Activated T-helper 17 cell treated with anti-CD3 and anti-CD28 coated beads, Interleukin-2, amount 50 U/mL, for 72 hours (primary cell): ENCODE data around the gene AGAP1. TPM values are rescaled to one million over a fixed set of nuclear protein-coding genes. Genes with fewer than 3 reads are reported as not detected.

ENCODE experiments used
- ATAC-seq: fragments of 150-1000 bp; cut with Tn5 transposase; replicated peaks from 2 replicates; pipeline ENCODE4 v1.10.0; 2021; ENCODE audit warnings: mild to moderate bottlenecking, moderate library complexity
- H3K27ac Mint-ChIP-seq: one replicate; pipeline ENCODE4 v1.8.0; 2022; ENCODE audit warnings: mixed read lengths
- H3K27me3 Mint-ChIP-seq: one replicate; pipeline ENCODE4 v1.8.0; 2022; ENCODE audit warnings: mixed read lengths
- H3K36me3 Mint-ChIP-seq: one replicate; pipeline ENCODE4 v1.8.0; 2022; ENCODE audit warnings: low read depth, mild to moderate bottlenecking, mixed read lengths
- H3K4me1 Mint-ChIP-seq: one replicate; pipeline ENCODE4 v1.8.0; 2022; ENCODE audit warnings: mixed read lengths
- H3K4me3 Mint-ChIP-seq: one replicate; pipeline ENCODE4 v1.8.0; 2022; ENCODE audit warnings: mild to moderate bottlenecking, mixed read lengths
- H3K9me3 Mint-ChIP-seq: one replicate; pipeline ENCODE4 v1.8.0; 2022; ENCODE audit warnings: mixed read lengths
- total RNA-seq, 2 donors: library from RNA; stranded (reverse); gene quantifications; one replicate each; pipeline ENCODE4 v1.2.3, GENCODE V29; 2022

Gene AGAP1
- total RNA-seq, 2 donors from 2014 or later, result 2.2 to 5.3 TPM

DNA sequence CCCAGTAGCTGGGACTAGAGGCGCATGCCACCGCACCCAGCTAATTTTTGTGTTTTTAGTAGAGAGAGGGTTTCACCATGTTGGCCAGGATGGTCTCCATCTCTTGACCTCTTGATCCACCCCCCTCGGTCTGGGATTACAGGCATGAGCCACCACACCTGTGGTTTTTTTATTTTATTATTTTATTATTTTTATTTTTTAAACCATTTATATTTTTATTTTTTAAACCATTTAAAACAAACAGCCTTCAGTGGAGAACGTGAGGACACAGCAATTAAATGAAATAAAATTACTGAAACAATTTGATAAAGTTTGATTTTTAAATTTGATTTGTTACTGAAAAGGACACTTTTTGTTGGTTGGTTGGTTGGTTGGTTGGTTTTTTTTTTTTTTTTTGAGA is 181.0 kb downstream of the AGAP1 start:
- H3K9me3 Mint-ChIP-seq, result no peaks in the 10 kb centered on the region
- no peak for ATAC-seq
- no peak overlapping the region for H3K4me3 Mint-ChIP-seq
- no peaks in the 10 kb centered on the region for H3K36me3 Mint-ChIP-seq
- H3K27me3 Mint-ChIP-seq, result peaks cover 19% of the 10 kb centered on the region
- no peak overlapping the region for H3K27ac Mint-ChIP-seq
- H3K4me1 Mint-ChIP-seq, result peaks cover 5% of the 10 kb centered on the region

- H3K4me3 Mint-ChIP-seq, result no peak overlapping the region
- peaks cover 19% of the 10 kb centered on the region for H3K27me3 Mint-ChIP-seq
- no peak overlapping the region for H3K27ac Mint-ChIP-seq
- no peaks in the 10 kb centered on the region for H3K9me3 Mint-ChIP-seq
- H3K4me1 Mint-ChIP-seq, result peaks cover 5% of the 10 kb centered on the region
- H3K36me3 Mint-ChIP-seq, result no peaks in the 10 kb centered on the region
- peak; percentile 67 for ATAC-seq
These were observed 182.1 kb downstream of the AGAP1 start for GRCh38 chr2:235675678-235676535.

DNA sequence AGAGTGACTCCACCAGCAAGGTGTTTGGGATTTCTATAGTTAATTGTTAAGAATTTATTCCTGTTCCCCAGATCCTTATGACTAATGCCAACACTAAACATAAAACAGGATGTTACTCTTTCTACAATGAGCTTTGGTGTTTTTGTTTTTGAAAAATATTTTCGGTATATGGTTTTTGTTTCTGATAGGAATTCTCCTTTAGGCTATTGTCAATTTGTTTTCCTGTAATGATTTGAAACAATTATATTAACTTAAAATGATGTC is 182.6 kb downstream of the AGAP1 start:
- Mint-ChIP-seq H3K4me3 (no peak overlapping the region), H3K27ac (no peak overlapping the region), H3K36me3 (no peaks in the 10 kb centered on the region), H3K27me3 (peaks cover 18% of the 10 kb centered on the region), H3K9me3 (no peaks in the 10 kb centered on the region), H3K4me1 (peaks cover 5% of the 10 kb centered on the region)
- ATAC-seq, result no peak

- H3K36me3 Mint-ChIP-seq, result no peaks in the 10 kb centered on the region
- peaks cover 14% of the 10 kb centered on the region for H3K27me3 Mint-ChIP-seq
- peaks cover 5% of the 10 kb centered on the region for H3K4me1 Mint-ChIP-seq
- no peak overlapping the region for H3K4me3 Mint-ChIP-seq
- no peak for ATAC-seq
- H3K9me3 Mint-ChIP-seq, result no peaks in the 10 kb centered on the region
- H3K27ac Mint-ChIP-seq, result no peak overlapping the region
These were observed 183.5 kb downstream of the AGAP1 start for GRCh38 chr2:235677276-235677788.

DNA sequence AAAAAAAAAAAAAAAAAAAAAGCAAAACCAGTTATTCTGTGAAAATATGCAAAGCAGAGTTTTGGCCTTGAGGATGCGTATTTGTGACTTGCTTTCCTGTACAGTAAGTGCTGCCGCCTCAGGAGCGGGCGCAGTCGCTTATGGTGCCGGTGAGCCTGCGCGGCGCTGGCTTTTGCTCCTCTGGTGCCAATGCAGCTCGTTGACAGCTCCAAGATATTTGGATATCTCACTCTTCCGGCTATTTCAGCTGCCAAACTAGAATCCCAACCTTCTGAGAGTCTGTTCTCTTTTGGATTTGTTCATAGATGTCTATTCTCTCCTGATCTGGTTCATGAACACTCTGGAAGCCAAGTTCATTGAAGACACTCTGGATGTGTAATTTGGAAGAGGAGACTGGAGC is 184.1 kb downstream of the AGAP1 start:
- Mint-ChIP-seq H3K36me3 (no peaks in the 10 kb centered on the region), H3K4me1 (peaks cover 5% of the 10 kb centered on the region), H3K9me3 (no peaks in the 10 kb centered on the region), H3K27ac (no peak overlapping the region), H3K4me3 (no peak overlapping the region), H3K27me3 (peaks cover 8% of the 10 kb centered on the region)
- ATAC-seq, result no peak

- H3K27ac Mint-ChIP-seq, result no peak overlapping the region
- ATAC-seq, result no peak
- no peaks in the 10 kb centered on the region for H3K9me3 Mint-ChIP-seq
- peaks cover 8% of the 10 kb centered on the region for H3K27me3 Mint-ChIP-seq
- H3K4me1 Mint-ChIP-seq, result peaks cover 5% of the 10 kb centered on the region
- no peaks in the 10 kb centered on the region for H3K36me3 Mint-ChIP-seq
- H3K4me3 Mint-ChIP-seq, result no peak overlapping the region
These were observed 184.9 kb downstream of the AGAP1 start for GRCh38 chr2:235678712-235679111.

DNA sequence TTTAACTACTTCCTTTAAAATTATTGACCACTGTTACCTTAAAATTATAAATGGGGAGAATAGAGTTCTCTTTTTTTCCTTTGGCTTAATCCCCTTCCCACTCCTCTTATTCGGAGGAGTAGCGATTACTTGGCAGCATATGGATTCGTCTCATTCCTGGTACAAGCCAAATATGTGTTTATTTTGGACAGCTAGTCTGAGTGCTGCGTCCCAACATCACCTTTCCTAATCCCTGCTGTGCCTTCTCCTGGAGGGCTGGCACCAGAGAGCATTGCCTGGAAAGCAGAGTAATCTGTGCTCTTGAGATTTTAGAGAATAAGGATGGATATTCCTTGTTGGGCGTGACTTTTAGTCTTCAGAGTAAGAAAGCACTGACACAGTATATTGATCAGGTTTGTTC is 185.6 kb downstream of the AGAP1 start:
- H3K36me3 Mint-ChIP-seq, result no peaks in the 10 kb centered on the region
- H3K4me3 Mint-ChIP-seq, result no peak overlapping the region
- no peaks in the 10 kb centered on the region for H3K9me3 Mint-ChIP-seq
- no peak overlapping the region for H3K27ac Mint-ChIP-seq
- ATAC-seq, result no peak
- peaks cover 5% of the 10 kb centered on the region for H3K27me3 Mint-ChIP-seq
- peaks cover 5% of the 10 kb centered on the region for H3K4me1 Mint-ChIP-seq

DNA sequence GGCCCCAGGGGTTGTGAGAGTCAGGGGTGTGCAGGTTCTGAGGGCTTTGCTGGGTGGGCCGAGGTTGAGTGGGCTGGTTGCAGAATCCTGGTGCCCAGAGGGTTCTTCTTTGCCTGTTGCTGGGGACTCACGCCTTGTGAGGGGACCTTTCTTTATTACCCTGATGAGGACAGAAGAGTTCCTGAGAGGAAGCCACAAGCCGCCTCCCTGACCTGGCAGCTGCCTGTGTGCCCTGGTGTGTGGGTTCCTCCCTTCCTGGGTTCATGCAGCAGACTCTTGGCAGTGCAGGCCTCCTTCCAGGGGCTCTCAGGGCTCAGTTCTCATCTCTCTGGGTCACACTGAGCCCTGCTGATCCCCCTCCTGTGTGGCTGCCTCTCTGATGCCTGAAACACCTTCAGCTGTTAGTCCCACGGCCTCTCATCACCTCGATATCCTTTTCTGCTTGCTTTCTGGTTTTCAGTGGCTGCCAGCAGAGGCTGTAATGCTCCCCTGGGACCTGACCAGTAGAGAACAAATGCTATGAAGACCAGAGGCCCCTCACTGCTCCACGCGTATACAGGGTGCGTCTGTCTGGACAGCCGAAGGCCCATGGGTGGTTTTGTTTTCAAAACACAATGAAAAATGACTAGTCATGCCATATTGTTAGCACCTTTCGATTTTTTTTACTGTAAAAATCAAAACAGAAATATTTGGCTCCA is 191.3 kb downstream of the AGAP1 start:
- Mint-ChIP-seq H3K27ac (peak overlapping the region; percentile 75), H3K9me3 (no peaks in the 10 kb centered on the region), H3K4me1 (no peaks in the 10 kb centered on the region), H3K36me3 (no peaks in the 10 kb centered on the region), H3K27me3 (no peaks in the 10 kb centered on the region), H3K4me3 (peak overlapping the region; percentile 59)
- ATAC-seq, result peak; percentile 50

DNA sequence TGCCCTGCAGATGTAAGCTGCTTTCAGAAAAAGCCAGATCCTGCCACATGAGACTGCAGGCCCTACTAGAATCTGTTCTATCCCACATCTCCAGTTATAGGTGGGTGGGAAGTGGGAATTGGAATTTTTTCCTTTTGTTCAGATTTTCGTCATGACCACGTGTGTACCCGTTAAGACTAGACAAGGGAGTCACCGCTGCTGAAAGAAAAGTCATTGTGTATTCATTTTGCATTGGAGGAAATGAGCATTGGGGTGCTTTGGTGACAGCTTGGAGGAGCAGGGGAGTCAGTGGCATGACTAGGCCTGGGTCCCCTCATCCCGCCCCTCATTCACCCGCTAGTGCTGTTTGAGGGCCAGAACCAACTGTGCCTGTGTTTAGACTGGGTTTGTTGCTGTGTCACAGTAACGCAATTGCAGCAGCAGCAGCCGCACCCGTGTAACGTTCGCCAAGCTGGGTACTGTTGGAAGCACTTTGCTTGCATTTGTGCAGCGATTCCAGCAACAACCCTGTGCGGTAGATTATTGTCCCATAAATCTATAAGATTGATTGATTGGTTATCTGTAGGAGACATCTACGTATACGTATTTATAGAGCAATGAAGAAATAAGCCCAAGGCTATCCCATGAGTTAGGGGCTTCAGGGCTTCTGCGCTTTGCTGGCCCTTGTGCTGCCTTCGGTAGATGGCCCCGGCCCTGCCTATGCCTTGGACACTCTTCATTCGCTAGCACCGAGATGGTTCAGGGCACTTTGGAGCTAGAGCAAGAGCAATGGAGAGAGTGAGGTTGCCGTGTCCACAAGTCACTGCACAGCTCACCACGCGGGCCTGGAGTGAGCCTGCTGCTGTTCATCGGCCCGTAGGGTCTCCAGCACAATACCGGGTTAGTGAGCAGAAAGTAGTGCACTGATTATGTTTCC is 194.9 kb downstream of the AGAP1 start:
- H3K36me3 Mint-ChIP-seq, result no peaks in the 10 kb centered on the region
- no peak overlapping the region for H3K4me3 Mint-ChIP-seq
- no peaks in the 10 kb centered on the region for H3K9me3 Mint-ChIP-seq
- H3K27ac Mint-ChIP-seq, result no peak overlapping the region
- peaks cover 2% of the 10 kb centered on the region for H3K27me3 Mint-ChIP-seq
- H3K4me1 Mint-ChIP-seq, result no peaks in the 10 kb centered on the region
- no peak for ATAC-seq

DNA sequence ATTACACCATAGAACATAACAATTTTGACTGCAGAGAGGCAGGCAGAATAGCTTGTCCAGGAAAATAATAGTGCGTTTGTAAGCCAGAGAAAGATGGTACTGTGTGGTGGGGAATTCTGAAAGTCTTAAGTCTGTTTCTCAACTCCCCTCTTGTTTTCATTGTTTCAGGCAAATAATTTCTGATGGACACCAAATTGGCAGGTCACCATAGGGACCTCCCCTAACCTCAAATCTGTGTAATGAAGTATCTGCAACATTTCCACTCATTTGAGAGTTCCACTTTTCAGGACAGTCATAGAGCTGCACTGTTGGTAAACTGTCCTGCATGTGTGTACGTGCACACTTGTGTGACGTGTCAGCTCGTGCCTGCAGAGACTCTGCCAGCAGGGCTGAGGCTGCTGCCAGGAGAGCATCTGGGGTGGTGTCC is 195.6 kb downstream of the AGAP1 start:
- Mint-ChIP-seq H3K9me3 (no peaks in the 10 kb centered on the region), H3K4me3 (no peak overlapping the region), H3K4me1 (no peaks in the 10 kb centered on the region), H3K27ac (no peak overlapping the region), H3K27me3 (peaks cover 2% of the 10 kb centered on the region), H3K36me3 (no peaks in the 10 kb centered on the region)
- no peak for ATAC-seq

- no peaks in the 10 kb centered on the region for H3K4me1 Mint-ChIP-seq
- no peak overlapping the region for H3K4me3 Mint-ChIP-seq
- no peak overlapping the region for H3K27ac Mint-ChIP-seq
- H3K9me3 Mint-ChIP-seq, result no peaks in the 10 kb centered on the region
- ATAC-seq, result no peak
- no peaks in the 10 kb centered on the region for H3K36me3 Mint-ChIP-seq
- H3K27me3 Mint-ChIP-seq, result peaks cover 2% of the 10 kb centered on the region
These were observed 196.4 kb downstream of the AGAP1 start for GRCh38 chr2:235690082-235690808.

- H3K4me3 Mint-ChIP-seq, result no peak overlapping the region
- no peak overlapping the region for H3K27ac Mint-ChIP-seq
- H3K4me1 Mint-ChIP-seq, result no peaks in the 10 kb centered on the region
- peaks cover 2% of the 10 kb centered on the region for H3K27me3 Mint-ChIP-seq
- H3K9me3 Mint-ChIP-seq, result no peaks in the 10 kb centered on the region
- H3K36me3 Mint-ChIP-seq, result no peaks in the 10 kb centered on the region
- no peak for ATAC-seq
These were observed 197.1 kb downstream of the AGAP1 start for GRCh38 chr2:235690809-235691450.

GRCh38 chr2:235692076-235692475 is 198.2 kb downstream of the AGAP1 start:
- ATAC-seq, result no peak
- H3K4me1 Mint-ChIP-seq, result no peaks in the 10 kb centered on the region
- peaks cover 2% of the 10 kb centered on the region for H3K27me3 Mint-ChIP-seq
- no peak overlapping the region for H3K27ac Mint-ChIP-seq
- no peak overlapping the region for H3K4me3 Mint-ChIP-seq
- H3K36me3 Mint-ChIP-seq, result no peaks in the 10 kb centered on the region
- no peaks in the 10 kb centered on the region for H3K9me3 Mint-ChIP-seq
